ENCODE measurements around the gene CER1.

The CER1 gene, protein sequence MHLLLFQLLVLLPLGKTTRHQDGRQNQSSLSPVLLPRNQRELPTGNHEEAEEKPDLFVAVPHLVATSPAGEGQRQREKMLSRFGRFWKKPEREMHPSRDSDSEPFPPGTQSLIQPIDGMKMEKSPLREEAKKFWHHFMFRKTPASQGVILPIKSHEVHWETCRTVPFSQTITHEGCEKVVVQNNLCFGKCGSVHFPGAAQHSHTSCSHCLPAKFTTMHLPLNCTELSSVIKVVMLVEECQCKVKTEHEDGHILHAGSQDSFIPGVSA

DNA sequence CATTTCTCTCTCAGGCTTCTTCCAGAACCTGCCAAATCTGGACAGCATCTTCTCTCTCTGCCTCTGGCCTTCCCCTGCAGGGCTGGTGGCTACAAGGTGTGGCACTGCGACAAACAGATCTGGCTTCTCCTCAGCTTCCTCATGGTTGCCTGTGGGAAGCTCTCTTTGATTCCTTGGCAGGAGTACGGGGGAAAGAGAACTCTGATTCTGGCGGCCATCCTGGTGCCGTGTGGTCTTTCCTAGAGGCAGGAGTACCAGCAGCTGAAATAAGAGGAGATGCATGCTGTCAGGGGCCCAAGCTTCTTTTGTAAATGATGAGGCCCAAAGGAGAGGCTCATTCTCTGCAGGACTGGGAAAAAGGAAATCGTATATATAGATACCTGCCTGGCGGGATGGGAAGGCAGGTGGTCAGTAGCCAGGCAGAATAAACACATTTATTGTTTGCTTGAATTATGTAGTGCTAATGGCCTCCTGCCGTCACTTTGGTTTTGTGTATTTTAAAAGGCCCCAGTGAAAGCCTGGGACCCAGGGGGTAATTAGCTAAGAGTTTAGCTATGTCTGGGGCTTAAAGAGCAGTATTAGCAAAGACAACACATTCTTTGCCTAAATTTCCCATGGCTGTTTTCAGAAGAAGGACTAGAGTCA, at the start of gene CER1:
TSS of gene CER1 (minus strand) at position 343 of the 645 bp plus-strand sequence. CDS start at position 282, 61 bp downstream.
- DNase-seq = no peak

DNA sequence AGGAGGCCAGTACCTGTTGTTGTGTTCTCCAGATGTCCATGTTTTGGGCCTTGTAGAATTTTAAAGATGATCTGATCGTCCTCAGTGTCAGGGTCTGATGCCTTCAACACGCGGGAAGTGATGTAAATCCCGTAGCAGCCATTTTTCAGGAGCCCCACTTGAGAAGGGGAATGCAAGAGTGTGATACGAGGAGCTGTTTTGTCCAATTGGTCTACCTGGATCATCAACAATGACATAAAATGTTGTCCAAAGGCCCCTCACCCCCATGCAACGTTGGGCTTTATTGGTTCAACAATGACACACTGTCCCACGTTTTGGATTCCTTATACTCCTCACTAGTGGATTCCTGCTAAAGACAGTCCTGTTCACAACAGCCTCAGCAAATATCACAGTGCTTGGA, 48.1 kb upstream of the CER1 start:
- no peak for DNase-seq

DNA sequence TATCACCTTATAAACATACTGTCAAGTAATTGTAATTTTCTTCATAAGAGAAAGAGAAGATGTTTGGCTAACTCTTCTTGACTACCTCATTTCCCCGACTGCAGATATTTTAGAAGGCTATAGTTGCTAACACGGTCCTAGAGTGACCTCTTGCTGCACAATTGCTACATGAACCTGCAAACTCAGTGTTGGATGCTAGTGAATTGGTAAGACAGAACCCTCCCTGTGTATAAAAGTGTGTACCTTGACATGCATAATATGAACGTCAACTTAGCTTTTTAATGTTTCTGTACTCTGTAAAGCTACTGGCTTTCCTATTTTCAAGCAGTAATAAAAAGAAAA, 46.7 kb upstream of the CER1 start:
- peak; percentile 8 for DNase-seq

DNA sequence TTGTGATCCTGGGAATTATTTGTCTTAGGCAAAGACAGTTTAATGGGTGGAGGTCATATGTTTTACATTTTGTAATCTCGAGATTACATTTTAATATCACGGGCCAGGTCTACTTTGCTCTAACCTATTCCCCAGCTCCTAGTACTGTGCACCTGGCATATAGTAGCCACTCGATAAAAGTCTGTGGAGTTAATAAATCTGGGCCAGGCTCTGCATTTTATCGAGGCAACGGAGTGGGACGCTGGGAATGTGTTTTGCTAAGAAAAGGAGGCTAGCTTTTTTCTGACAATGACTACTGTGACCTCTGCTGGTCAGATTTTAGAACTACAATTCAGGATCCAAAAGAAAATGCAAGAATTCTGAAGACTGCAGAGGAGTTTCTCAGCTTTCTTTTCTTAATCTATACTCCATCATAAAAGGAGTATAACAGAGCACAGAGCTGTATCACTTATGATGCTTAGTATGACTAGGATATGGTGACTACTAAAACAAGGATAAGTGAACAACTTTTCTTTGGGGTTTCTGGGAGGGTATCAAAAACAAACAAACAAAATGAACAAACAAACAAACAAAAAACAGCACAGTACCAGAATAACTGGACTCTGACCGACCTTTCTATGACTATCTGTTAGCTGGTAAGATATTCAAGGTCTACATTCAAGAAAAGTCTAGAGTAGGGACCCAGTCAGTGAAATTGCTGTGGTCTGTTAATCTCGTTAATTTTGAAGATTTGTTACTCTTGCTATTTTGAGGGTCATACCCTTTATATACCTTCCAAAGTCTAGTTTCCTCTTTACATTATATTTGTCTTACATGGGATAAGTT, 46.1 kb upstream of the CER1 start:
- DNase-seq = peak; percentile 20

DNA sequence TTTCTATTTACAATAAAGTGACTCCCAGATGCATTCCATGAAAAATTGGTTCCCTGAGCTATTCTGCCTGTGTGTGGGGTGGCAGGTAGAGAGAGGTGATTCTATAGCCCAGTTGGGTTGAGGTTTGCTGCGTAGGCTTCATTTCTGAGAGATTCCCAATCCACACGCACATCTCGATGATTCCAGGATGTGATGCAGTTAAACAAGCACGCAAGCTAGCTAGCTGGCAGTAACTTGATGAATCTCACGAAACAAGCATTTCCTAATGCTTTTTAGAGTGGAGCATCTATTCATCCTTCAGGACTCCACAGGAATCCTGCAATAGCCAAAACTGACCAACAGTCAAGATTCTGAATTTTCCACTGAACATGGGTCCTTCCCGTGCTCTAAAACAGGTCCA, 43.8 kb upstream of the CER1 start:
- DNase-seq = no peak

DNA sequence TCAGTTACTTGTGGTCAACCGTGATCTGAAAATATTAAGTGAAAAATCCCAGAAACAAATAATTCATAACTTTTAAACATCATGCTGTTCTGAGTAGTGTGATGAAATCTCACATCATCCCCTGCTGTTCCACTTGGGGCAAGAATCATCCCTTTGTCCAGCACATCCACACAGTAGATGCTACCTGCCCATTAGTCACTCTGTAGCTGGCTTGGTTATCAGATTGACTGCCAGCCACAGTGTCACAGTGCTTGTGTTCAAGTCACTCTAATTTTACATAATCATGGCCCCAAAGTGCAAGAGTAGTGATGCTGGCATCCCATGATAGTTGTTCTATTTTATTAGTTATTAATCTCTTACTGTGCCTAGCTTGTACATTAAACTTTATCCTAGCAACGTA, 39.1 kb upstream of the CER1 start:
- no peak for DNase-seq

DNA sequence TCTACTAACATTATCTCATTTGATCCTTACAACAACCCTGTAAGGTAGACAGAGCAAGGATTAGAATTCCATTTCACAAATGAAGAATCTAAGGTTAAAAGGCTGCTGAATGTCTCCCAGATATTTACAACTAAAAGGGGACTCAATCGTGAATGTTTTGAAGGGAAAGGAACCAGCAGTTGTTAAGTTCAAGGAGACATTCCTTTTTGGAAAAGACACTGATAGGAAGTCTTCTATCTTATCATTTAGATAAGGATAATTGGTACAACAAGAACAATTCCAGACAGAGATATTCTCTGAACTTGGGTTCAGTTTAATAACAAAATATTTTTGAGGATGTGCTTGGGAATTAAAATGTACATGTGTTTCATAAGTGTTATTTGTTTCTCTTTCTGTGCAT, 37.5 kb upstream of the CER1 start:
- DNase-seq = no peak

DNA sequence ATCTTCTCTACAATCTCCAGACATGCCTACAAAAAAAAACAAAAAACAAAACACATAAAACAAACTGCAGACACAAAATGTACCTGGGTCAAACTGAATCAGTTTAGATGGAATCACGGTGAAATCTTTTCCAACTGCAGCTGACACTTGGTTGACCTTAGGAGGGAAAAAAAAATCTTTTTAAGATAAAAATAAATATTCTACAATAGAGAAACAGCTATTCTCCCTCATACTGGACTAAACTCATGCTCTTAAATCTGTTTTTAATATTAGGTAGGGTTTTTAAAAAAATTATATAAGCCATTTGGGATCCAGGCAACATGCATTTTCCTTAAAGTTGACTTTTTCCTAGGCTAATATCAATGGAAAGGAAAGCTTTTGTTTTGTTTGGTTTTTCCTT, 33.8 kb upstream of the CER1 start:
- DNase-seq = no peak

DNA sequence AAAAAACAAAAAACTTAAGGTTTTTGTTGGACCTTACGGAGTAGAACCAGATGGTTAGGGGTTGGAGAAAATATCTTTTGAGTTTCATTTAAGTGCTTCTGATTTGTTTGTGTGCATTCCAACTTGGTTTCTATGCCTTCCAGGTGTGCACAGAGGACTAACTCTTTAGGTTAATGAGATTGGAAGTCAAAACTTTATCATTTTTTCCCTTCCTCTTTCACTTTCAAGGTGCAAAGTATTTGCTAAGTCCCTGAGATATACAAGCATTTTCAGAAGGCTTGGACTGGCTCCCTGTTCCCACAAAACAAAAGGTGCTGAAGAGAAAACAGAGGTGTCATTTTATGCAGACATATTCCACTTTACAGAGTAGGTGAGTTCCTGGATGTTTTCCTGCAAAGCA, 30.3 kb upstream of the CER1 start:
- DNase-seq = no peak

DNA sequence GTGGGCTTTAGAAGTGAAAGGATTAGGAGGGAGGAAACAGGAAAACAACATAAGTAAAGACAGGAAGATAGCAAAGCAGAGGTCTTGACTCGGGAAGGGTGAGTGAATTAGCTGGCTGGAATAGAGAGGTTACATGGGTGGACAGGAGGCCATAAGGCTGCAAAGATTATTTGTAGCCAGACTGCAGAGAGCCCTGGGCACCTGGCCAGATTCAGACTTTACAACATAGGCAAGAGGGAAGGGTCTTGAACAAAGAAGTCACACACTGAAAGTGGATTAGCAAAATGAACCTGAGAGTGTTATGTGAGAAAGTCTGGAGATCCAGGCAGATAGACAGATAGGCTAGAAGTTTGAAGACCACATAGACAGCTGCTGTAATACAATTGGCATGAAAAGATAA, 29.7 kb upstream of the CER1 start:
- DNase-seq = no peak

DNA sequence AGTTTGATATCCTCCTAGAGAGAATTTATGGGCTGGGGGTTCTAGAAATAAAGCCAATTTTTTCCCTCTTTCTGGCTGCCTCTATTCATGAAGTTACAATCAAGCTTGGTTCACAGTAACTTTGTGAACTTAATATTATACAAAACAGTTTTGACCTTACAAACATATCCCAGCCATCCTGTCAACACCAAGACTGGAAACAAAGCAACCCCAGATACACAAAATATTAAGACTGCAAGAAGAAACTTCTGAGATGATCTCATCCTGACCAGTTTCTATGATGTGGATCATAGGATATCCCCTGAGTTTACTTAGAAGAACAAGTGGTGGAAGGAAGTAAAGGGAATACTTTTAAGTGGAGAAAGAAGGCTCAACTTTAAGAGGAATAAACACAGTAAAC, 28.3 kb upstream of the CER1 start:
- no peak for DNase-seq

DNA sequence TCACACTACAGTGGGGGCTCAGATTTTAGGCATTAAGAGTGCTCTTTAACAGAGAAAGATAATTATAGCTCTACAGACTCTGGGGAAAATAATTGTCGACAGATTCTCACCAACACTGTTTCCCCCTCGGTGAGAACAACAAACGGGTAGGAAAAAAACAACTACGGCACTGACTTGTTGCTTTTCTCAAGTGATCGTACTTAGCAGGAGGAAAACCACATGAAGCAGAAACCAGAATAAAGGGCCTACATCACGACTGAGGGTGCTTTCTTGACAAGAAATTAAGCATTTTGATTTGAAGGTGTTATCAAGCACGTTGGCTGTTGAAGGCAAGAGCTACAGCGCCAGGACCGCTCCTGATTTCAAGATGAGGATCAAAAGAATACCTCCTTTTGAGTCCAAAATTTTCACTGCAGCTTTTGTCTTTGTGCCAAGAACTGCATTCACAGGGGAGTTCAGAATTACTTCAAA, 27.2 kb upstream of the CER1 start:
- no peak for DNase-seq

DNA sequence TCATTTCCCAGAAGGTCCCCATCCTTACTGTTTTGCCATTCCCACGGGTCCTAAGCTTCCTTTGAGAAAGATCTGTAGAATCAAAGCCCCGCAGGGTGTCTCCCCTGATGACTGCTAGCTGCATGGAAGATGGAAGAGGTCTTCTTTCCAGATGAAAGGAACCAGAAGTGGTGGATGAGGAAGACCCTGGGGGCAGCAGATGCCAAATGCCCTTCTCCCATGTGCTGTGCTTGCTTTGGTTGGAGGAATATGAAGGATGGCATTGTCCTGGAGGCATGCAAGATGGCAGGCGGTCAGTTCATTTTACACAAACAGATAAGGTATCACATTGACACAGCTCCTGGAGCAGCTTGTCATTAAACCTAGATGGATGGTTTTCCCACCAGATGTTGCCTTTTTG, 25.8 kb upstream of the CER1 start:
- no peak for DNase-seq

DNA sequence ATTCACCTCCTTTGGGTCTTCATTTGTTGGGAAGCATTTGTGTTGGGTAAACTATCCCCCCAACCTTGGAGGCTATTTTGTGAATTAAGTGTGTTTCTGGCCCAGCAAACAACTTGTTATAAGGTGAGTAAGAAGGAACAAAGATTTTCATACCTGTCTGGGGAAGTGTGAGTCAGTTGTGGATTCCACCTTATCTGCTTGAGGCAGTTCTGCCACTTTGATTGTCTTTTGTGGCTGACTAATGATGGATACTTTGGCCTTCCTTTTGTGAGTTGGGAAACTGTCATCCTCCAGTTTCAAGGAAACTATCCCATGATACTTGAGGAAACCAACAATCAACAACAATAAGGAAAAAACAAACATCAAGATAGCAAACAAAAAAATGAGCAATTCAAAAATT, 24.6 kb upstream of the CER1 start:
- DNase-seq = no peak

DNA sequence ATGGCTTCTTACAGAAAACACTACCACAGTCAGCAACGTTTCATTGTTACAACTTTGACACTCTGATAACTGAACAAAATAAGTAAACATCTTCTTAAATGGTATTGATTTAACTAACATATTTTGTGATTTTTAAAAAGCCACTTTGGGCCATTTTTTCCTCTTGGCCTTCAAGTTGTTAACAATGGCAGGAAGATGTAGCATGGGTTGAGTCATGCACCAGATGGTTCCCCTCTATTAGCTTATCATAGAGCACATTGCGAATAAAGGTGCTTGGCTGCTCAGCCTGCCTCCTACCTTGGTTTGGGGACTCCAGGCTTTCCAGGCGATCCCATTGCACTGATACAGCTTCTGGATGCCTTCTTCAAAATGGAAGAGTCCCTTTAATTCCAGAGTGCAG, 24.1 kb upstream of the CER1 start:
- DNase-seq = no peak

DNA sequence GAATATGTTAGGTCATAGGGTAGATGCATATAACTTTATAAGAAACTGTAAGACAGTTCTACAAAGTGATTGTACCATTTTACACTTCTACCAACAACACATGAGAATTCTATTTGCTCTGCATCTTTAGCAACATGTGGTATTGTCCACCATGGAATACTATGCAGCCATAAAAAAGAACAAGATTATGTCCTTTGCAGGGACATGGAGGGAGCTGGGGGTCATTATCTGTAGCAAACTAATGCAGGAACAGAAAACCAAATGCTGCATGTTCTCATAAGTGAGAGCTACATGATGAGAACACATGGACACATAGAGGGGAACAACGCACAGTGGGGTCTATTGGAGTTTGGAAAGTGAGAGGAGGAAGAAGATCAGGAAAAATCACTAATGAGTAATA, 22.2 kb upstream of the CER1 start:
- DNase-seq = no peak

DNA sequence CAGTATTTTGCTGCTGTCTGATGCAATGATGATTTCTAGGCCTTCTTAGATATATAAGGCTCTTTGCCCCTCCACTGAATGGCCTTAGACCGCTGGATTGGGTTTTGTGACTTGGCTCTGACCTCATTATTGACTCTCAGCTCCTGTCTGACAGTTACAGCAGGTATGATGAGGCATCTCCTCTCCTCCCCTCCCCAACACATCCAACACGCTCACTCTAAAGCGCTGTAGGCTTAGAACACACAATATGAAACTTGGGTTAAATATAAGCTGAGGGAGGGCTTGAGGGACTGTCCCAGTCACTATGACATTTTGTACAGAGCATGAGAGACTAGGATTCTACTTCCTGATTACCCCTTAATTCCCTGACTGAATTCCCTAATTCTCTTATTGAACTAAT, 18.8 kb upstream of the CER1 start:
- DNase-seq = no peak

DNA sequence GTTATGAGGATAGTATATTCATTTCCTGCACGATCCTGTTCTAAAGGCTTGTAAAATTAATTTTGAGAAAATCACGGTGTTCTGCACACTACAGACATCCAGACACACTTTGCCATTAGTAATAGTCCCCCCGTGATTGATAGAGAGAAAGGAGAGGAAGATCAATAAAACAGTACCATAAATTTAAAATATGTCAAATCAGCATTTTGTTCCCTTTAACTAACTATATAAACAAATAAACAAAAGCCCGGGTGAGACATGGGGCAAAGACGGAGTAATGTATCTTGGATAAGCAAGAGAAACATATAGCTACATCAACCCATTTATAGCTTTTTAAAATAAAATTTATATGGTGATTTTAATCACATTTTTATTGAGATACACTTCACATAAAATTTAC, 10.6 kb upstream of the CER1 start:
- no peak for DNase-seq

DNA sequence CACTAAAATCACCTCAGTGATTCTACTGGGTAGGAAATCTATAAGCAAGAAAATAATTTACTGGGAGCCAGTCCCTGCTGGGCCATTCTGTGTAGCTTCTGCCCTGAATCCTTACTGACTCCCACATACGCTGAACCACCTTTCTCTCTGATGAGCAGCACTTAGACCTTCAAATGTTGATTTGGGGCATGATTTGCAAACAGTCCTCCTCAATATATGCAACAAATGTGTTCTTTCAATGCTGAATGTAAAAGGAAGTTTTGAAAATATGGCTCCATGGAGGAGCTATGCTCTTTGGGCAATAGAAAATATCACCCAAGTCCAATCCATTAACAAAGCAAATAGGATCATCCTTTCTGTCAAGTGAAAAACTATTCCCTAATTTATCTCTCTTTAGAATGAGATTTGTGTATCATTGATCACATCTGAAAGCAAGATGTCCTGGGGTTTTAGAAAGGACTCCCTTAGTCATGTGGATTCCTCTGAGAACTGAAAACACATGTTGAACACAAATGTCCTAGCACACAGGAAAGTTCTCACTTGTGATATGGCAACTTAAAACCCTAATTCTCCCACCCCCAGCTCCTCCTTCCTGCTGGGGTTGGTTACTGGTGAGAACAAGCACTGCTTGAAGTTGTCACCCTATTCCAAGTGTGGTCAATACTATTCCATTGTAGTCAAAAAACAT, 8.9 kb upstream of the CER1 start:
- no peak for DNase-seq

DNA sequence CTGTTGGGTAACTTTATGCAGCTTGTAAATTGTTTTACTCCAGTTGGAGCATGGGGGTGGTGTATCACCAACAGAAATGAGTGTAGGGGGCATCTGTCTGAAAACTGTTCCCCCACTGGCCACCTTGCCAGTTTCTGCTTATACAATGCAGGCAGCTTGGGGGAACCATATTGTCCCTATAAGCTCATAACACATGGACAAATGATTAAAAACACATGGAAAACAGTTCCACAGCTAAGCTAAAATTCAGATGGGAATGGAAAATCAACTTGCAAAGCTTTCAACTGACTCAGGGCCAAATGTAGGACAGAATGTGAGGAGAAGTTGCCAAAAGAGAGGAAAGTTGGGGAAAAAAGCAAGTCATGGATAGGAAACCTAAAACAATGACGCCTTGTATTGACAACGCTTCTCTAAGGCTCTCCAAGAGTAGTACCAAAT, 7.9 kb upstream of the CER1 start:
- DNase-seq = no peak

DNA sequence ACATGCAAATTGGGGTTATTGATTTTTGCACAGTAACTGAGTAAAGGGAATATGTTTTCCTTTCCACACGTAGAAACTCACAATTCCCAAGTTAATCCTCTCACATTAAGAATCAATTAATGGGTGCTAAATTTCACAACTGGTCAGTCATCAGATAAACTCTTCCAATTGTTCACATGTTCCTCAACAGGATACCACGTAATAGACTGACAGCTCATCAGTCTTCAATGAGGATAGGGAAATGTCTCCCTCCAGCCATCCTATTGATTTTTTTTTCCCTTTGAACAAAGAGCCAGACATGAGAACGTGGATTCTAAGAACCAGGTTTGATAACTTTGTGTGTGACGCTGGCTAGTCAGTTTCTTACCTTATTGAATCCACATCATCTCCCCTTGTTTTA, 768 bp upstream of the CER1 start:
- no peak for DNase-seq

DNA sequence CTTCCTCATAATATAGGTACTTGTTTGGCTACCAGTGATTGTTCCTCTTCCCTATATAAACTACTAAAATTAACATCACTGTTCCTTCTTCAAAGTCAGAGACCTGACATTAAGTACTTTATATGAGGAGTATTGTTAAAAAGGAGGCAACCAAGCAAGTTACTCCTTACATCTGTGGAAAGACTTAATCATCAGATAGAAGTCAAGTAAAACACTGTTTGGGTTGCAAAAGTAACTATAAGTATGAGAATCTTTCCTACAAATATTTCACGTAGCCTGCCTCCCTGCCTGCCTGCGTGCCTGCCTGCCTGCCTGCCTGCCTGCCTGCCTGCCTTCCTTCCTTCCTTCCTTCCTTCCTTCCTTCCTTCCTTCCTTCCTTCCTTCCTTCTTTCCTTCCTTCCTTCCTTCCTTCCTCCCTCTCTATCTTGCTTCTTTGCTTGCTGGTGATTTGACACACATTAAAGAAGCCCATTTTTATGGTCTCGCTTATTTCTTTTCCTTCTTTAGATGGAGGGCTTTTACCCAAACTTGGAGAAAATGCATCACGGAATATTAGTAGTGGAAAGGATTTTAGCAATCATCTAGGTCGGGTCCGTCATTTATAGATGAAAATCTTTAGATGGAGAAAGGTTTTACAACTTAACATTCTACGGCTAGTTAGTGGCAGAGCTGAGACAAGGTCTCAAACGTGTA, 3.2 kb downstream of the CER1 start:
- no peak for DNase-seq

DNA sequence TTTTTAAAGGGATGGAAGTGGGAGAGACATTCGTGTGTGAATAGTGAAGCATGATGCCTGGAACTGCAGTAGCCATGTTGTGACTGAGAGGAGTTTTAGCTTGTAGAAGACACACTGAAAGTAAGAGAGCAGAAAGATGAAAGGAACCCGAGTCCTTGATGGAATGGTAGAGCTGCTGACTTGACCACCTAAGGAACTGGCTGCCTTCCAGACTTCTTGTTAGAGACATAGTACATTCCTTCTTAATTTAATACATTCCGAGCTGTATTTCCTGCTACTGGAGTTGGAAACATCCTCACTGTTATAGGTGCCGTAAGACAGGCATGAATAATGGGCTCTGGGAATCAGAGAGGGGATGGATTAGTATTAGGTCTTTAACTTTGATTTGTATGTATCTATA, 7.4 kb downstream of the CER1 start:
- no peak for DNase-seq
